Measurements from ENCODE around the gene TMPRSS11A. TPM values are rescaled to one million over a fixed set of nuclear protein-coding genes. Genes with fewer than 3 reads are reported as not detected.

Gene TMPRSS11A
- total and polyA plus RNA-seq, 2 of the 13 experiments (the other 11 are each of a cell fraction or from before 2014, with no cell fraction given), result not detected

GRCh38 chr4:67988991-67989390 lies 25.7 kb upstream of the TMPRSS11A start:
- no peak for FAIRE-seq
- Histone ChIP-seq H3K4me3 (replicated peaks in 1 of 3; ENCODE audit: insufficient read depth in 1 of 3, low read depth in 2 of 3, low read length in 3 of 3) (no peak overlapping the region), H4K20me1 (ENCODE audit: insufficient read depth, low read length) (no peaks in the 10 kb centered on the region), H3K27ac (ENCODE audit: extremely low read length, insufficient read depth, low read length) (no peak overlapping the region), H3K4me1 (ENCODE audit: insufficient read depth, low read length) (no peaks in the 10 kb centered on the region), H3K4me2 (ENCODE audit: low read depth, low read length) (no peak overlapping the region), H3K27me3 (ENCODE audit: control insufficient read depth in 1 of 2, insufficient read depth in 2 of 2, low read length in 2 of 2) (no peaks in the 10 kb centered on the region), H2AFZ (ENCODE audit: low read length) (no peak overlapping the region), H3K79me2 (ENCODE audit: insufficient read depth, low read length) (no peaks in the 10 kb centered on the region), H3K9me3 (ENCODE audit: low read length) (no peaks in the 10 kb centered on the region), H3K9ac (ENCODE audit: insufficient read depth, low read depth, low read length) (no peak overlapping the region), H3K36me3 (replicated peaks in 1 of 2; ENCODE audit: control insufficient read depth in 1 of 2, insufficient read depth in 2 of 2, low read length in 2 of 2) (no peaks in the 10 kb centered on the region)
- intact Hi-C loops (cut with micrococcal nuclease; ENCODE audit: unreplicated experiment) (loop anchor here (1.0 kb wide), 1 partner anchor 186 kb away; no protein-coding TSS in a partner anchor), in situ Hi-C loops (cut with HindIII; ENCODE audit: extremely low pct_ligation_motif_present, low pct_unique_long_range_greater_than_20kb) (loop anchor here (10.0 kb wide), 1 partner anchor 186 kb away; no protein-coding TSS in a partner anchor)
- POLR2A ChIA-PET, result no interaction called here
- WGBS (ENCODE audit: low lambda C conversion rate), result 39% methylated on average over 5 of the region's 5 CpGs
- ATAC-seq, result no peak
- CTCF ChIA-PET (ENCODE audit: low intra/inter-chr PET ratio, low total read pairs), result interaction anchor here (1.2 to 2.1 kb wide), 2 partner anchors 186 to 1628 kb away, joined by 3 to 18 read pairs; no protein-coding TSS in a partner anchor
- BruUV-seq (replicated peaks), result no TSS peak
- no peak for DNase-seq (ENCODE audit: low spot score)
- TF ChIP-seq AHDC1 (CRISPR knock-in tag; IDR thresholded peaks at IDR 0.05; ENCODE audit: borderline replicate concordance) (no peak), MAF1 (CRISPR knock-in tag; IDR thresholded peaks at IDR 0.05; ENCODE audit: borderline replicate concordance) (no peak), HOXA7 (CRISPR knock-in tag; IDR thresholded peaks at IDR 0.05) (no peak), TARDBP (CRISPR knock-in tag; IDR thresholded peaks at IDR 0.05) (no peak), ZNF646 (CRISPR knock-in tag; IDR thresholded peaks at IDR 0.05) (no peak), KLF9 (CRISPR knock-in tag; IDR thresholded peaks at IDR 0.05; ENCODE audit: low read depth) (no peak), SMARCE1 (IDR thresholded peaks at IDR 0.05; ENCODE audit: borderline replicate concordance) (no peak), POLR2AphosphoS2 (IDR thresholded peaks at IDR 0.05; ENCODE audit: low read depth, low read length) (no peak), TAF15 (IDR thresholded peaks at IDR 0.05; ENCODE audit: low read depth, low read length, poor library complexity, severe bottlenecking) (no peak), ETV5 (CRISPR knock-in tag; IDR thresholded peaks at IDR 0.05; ENCODE audit: borderline replicate concordance) (no peak), ZNF232 (CRISPR knock-in tag; IDR thresholded peaks at IDR 0.05; ENCODE audit: borderline replicate concordance) (no peak), ZNF292 (CRISPR knock-in tag; IDR thresholded peaks at IDR 0.05; ENCODE audit: borderline replicate concordance, low read depth) (no peak)

Measured in HepG2 (cell line).